ENCODE measurements around the gene GGCX. TPM values are rescaled to one million over a fixed set of nuclear protein-coding genes. Genes with fewer than 3 reads are reported as not detected.

The GGCX gene
- total and polyA plus RNA-seq, 2 of the 13 experiments (the other 11 are each of a cell fraction or from before 2014, with no cell fraction given) = 72.5 to 103 TPM

DNA sequence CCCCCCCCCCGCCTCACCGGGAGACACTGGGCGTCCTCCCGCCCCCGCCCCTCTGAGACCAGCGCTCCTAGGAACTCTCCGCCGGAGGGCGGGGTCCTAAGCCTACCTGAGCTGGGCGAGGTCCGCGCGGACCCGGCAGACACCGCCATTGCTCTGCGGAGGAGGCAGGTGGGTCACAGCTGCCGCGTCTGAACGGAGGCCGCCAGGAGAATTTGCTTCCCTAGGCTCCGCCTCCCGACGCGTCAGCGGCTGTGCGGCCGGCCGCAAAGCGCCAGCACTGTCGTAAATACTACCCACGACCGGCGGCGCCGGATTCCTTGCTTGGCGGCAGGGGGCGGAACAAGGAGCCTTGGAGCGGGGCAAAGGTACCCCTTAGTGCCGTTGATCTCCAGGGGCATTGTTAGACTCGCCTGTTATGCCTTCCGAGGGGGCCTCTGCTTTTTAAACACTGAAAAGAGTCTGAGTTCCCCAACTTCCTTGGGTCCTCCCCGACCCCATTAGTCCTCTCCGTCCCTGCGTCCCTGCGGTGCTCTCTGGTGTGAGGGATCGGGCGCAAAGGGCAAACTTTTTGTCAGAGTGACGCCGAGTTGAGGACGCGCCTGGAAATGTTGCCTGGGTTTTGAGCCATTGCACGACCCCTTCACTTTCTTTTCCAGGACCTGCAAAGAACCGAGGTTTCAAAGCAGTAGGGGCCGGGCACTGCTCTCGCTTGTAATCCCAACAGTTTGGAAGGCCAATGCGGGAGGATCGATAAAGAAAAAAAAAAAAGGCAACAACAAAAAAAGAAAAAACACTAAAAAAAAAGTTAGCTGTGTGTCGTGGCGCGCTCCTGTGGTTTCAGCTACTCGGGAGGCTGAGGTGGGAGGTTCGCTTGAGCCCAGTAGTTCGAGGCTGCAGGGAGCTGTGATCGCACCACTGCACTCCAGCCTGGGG lies at the start of gene GGCX (continued):
- TF ChIP-seq, protein P1, sequence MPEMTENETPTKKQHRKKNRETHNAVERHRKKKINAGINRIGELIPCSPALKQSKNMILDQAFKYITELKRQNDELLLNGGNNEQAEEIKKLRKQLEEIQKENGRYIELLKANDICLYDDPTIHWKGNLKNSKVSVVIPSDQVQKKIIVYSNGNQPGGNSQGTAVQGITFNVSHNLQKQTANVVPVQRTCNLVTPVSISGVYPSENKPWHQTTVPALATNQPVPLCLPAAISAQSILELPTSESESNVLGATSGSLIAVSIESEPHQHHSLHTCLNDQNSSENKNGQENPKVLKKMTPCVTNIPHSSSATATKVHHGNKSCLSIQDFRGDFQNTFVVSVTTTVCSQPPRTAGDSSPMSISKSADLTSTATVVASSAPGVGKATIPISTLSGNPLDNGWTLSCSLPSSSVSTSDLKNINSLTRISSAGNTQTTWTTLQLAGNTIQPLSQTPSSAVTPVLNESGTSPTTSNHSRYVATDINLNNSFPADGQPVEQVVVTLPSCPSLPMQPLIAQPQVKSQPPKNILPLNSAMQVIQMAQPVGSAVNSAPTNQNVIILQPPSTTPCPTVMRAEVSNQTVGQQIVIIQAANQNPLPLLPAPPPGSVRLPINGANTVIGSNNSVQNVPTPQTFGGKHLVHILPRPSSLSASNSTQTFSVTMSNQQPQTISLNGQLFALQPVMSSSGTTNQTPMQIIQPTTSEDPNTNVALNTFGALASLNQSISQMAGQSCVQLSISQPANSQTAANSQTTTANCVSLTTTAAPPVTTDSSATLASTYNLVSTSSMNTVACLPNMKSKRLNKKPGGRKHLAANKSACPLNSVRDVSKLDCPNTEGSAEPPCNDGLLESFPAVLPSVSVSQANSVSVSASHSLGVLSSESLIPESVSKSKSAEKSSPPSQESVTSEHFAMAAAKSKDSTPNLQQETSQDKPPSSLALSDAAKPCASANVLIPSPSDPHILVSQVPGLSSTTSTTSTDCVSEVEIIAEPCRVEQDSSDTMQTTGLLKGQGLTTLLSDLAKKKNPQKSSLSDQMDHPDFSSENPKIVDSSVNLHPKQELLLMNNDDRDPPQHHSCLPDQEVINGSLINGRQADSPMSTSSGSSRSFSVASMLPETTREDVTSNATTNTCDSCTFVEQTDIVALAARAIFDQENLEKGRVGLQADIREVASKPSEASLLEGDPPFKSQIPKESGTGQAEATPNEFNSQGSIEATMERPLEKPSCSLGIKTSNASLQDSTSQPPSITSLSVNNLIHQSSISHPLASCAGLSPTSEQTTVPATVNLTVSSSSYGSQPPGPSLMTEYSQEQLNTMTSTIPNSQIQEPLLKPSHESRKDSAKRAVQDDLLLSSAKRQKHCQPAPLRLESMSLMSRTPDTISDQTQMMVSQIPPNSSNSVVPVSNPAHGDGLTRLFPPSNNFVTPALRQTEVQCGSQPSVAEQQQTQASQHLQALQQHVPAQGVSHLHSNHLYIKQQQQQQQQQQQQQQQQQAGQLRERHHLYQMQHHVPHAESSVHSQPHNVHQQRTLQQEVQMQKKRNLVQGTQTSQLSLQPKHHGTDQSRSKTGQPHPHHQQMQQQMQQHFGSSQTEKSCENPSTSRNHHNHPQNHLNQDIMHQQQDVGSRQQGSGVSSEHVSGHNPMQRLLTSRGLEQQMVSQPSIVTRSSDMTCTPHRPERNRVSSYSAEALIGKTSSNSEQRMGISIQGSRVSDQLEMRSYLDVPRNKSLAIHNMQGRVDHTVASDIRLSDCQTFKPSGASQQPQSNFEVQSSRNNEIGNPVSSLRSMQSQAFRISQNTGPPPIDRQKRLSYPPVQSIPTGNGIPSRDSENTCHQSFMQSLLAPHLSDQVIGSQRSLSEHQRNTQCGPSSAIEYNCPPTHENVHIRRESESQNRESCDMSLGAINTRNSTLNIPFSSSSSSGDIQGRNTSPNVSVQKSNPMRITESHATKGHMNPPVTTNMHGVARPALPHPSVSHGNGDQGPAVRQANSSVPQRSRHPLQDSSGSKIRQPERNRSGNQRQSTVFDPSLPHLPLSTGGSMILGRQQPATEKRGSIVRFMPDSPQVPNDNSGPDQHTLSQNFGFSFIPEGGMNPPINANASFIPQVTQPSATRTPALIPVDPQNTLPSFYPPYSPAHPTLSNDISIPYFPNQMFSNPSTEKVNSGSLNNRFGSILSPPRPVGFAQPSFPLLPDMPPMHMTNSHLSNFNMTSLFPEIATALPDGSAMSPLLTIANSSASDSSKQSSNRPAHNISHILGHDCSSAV (CRISPR knock-in tag; IDR thresholded peaks at IDR 0.05; ENCODE audit: borderline replicate concordance) = no peak
- TF ChIP-seq, protein P2, sequence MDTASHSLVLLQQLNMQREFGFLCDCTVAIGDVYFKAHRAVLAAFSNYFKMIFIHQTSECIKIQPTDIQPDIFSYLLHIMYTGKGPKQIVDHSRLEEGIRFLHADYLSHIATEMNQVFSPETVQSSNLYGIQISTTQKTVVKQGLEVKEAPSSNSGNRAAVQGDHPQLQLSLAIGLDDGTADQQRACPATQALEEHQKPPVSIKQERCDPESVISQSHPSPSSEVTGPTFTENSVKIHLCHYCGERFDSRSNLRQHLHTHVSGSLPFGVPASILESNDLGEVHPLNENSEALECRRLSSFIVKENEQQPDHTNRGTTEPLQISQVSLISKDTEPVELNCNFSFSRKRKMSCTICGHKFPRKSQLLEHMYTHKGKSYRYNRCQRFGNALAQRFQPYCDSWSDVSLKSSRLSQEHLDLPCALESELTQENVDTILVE (CRISPR knock-in tag; IDR thresholded peaks at IDR 0.05) = peak; percentile 75
- TF ChIP-seq ZNF460 (CRISPR knock-in tag; IDR thresholded peaks at IDR 0.05; ENCODE audit: borderline replicate concordance) (no peak; the same call in 1 of the 2 replicates), U2AF1 (optimal IDR thresholded peaks at IDR 0.05; ENCODE audit: low read depth, low read length) (no peak), ZNF780A (CRISPR knock-in tag; IDR thresholded peaks at IDR 0.05) (0 out of 2 replicates have a peak, but pooled peaks have one; percentile 13), NFKBIZ (CRISPR knock-in tag; IDR thresholded peaks at IDR 0.05) (0 out of 2 replicates have a peak, but pooled peaks have one; percentile 35), ESRRA (CRISPR knock-in tag; IDR thresholded peaks at IDR 0.05; ENCODE audit: low read depth) (peak; percentile 70), BRCA1 (CRISPR knock-in tag; IDR thresholded peaks at IDR 0.05) (no peak), FOXO1 (CRISPR knock-in tag; IDR thresholded peaks at IDR 0.05) (peak; percentile 37; the same call in 1 of the 2 replicates), ZNF850 (CRISPR knock-in tag; conservative IDR thresholded peaks at IDR 0.05) (no peak), ZFY (CRISPR knock-in tag; IDR thresholded peaks at IDR 0.05) (peak; percentile 75), MAF1 (CRISPR knock-in tag; IDR thresholded peaks at IDR 0.05; ENCODE audit: borderline replicate concordance) (peak; percentile 88; the same call in 1 of the 2 replicates), ZNF709 (CRISPR knock-in tag; IDR thresholded peaks at IDR 0.05) (peak; percentile 97), ATF7-NPFF (CRISPR knock-in tag; IDR thresholded peaks at IDR 0.05; ENCODE audit: low read depth) (peak; percentile 52; the same call in 1 of the 2 replicates)
- TF ChIP-seq, protein P3, sequence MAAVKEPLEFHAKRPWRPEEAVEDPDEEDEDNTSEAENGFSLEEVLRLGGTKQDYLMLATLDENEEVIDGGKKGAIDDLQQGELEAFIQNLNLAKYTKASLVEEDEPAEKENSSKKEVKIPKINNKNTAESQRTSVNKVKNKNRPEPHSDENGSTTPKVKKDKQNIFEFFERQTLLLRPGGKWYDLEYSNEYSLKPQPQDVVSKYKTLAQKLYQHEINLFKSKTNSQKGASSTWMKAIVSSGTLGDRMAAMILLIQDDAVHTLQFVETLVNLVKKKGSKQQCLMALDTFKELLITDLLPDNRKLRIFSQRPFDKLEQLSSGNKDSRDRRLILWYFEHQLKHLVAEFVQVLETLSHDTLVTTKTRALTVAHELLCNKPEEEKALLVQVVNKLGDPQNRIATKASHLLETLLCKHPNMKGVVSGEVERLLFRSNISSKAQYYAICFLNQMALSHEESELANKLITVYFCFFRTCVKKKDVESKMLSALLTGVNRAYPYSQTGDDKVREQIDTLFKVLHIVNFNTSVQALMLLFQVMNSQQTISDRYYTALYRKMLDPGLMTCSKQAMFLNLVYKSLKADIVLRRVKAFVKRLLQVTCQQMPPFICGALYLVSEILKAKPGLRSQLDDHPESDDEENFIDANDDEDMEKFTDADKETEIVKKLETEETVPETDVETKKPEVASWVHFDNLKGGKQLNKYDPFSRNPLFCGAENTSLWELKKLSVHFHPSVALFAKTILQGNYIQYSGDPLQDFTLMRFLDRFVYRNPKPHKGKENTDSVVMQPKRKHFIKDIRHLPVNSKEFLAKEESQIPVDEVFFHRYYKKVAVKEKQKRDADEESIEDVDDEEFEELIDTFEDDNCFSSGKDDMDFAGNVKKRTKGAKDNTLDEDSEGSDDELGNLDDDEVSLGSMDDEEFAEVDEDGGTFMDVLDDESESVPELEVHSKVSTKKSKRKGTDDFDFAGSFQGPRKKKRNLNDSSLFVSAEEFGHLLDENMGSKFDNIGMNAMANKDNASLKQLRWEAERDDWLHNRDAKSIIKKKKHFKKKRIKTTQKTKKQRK (IDR thresholded peaks at IDR 0.05; ENCODE audit: low read length) = no peak

Data from HepG2 (cell line).